ENCODE data around the gene XRCC5.
A peak's percentile ranks its signal among the peaks of the same experiment; 100 is the strongest.

Gene XRCC5

DNA sequence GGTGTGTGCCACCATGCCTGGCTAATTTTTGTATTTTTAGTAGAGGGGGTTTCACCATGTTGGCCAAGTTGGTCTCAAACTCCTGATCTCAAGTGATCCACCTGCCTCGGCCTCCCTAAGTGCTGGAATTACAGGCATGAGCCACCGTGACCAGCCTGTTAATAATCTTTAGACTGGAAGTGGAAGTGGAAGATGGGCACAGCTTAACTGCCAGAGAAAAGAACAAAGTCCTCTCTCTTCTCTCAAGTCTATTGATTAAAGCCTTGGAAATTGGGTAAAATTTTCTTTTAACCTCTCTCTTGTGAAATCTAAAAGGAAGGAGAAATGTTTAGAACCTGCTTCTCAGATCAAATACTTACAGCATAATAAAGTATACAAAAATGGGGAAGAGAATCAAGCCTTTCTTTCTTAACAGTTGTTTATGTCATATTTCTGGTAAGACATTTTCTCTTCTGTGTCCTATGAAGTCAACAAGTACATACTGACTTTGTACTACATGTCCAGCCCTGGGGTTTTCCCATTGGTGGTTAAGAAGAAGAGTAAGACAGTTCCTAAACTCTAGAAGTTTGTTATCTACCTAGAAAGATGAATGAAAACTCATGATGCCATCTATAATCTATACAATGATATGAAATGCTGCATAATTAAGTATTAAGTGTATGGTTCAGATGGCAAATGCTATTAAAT is 22.8 kb upstream of the XRCC5 start:
- no peak for DNase-seq

DNA sequence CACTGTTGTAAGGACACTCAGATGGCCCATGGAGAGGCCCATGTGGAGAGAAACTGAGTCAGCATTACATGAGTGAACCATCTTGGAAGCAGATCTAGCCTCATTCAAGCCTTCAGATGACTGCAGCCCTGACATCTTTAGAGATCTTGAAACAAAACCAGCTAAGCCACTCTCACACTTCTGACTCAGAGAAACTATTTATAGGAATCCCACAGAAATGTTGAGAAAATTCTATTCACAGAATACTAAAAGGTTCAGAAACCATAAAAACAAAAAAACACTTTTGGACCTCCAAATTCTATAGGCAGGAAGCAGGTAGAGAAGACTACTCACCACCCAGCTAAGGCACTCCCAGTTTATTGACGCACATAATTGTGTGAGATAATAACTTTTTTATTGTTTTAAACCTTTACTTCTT is 18.8 kb upstream of the XRCC5 start:
- no peak for DNase-seq

DNA sequence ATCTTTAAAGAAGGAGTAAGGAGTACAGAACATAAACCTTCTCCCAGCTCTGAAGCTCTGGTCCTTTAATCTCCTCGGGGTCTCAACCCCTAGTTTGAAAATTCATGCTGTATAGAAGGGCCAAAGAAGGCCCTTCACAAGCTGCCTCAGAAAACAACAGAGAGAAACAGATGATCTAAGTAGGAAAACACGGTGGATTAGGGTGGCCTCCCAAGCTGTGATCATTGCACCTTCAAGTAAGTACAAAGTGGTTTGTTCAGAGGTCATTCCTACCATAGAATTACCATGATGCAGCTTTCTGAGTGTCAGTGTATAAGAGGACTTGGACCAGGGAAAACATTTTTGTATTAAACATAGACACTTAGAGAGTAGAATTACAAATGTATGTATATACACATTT is 16.5 kb upstream of the XRCC5 start:
- no peak for DNase-seq

DNA sequence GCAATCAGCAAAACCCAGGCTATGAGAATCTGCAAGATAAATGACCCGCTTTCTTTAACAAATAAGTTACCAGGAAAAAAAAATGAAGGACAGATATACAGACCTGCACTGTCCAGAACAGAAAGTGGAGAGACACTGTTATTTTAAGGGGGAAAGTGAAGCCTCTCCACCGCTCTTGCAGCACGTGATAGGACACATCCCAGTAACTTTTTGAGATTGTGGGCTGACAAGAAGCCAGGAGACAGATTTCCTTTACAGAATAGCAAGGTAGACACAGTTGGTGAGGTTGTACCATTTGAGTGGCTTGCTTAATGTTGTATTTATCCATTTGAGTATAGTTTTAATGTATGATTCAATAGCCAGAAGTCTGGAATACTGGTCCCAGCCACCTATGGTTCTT is 14.4 kb upstream of the XRCC5 start:
- no peak for DNase-seq

DNA sequence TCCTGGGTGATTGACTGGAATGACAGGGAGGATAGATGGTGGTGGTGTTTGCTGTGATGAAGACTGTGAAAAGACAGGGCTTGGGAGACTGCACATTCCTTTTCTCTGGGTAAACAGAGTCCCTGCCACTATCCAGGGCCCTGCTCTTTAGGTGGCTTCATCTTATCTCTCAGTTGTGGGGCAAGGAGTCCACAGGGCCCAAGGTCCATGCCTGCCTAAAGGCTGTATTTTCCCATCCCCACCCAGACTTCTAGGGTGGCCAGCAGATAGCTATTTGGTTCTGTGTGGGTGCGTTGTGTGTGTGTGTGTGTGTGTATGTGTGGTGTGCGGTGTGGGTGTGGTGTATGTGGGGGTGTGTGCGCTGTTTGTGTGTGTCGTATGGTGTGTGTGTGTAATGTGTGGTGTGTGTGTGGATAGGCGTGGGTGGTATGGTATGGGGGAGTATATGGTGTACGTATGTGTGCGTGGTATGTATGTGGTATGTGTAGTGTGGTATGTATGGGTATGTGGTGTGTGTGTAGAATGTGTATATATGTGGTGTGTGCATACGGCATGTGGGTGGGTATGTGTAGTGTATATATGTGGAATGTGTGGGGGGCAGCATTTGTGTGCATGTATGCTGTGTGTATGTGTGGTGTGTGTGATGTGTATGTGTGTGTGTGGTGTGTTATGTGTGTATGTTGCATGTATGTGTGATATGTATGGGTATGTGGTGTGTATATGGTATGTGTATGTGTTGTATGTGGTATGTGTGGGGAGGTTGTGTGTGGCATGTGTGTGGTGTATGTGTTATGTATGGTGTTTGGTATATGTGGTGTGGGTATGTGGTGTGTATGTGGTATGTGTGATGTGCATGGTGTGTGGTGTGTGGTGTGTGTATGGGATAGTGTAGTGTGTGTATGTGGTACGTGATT is 10.5 kb upstream of the XRCC5 start:
- no peak for DNase-seq

DNA sequence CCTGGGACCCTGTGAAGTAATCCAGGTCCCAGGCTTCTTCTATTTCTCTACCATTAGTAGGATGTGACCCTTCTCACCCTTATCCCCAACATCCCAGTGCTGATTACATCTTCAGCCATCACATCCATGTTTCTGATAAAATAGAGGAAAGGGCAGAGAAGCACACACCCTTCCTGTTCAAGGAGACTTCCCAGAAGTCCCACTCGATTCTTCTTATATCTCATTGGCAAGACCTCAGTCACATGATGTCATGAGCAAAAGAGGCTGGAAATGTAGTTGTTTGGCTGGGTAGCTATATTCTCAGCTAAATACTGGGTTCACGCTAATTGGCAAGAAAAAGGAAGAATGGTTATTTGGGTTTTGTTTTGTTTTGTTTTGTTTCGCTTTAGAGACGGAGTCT is 8.0 kb upstream of the XRCC5 start:
- no peak for DNase-seq

DNA sequence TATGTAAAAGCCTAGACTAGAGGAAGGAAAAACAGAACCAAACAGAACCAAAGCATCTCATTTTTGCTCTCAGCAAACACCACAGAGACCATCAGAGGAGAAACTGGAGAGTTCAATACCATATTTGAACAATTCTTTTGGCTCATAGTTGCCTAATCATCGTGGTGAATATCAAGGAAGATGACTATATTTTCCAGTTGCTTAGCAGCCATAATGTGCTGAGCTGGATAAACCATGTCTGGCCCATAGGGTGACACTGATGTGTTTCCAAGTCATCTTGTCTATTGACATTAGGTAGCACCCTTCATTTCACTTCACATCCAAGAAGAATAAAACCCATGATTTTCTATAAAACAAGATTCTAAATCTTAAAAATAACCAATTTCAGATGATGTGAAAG is 5.9 kb upstream of the XRCC5 start:
- no peak for DNase-seq

DNA sequence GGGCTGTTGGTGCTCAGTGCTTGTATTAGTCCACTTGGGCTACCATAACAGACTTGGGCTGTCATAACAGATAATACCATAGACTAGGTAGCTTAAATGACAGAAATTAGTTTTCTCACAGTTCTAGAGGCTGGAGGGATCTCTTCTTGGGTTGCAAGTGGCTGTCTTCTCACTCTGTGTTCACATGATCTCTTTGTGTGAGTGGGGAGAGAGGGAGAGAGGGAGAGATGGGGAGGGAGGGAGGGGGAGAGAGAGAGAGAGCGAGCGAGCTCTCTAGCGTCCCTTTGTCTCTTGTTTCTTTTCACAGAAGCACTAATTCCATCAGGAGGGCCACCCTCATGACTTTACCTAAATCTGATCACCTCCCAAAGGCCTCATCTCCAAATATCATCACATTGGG is 4.5 kb upstream of the XRCC5 start:
- no peak for DNase-seq

DNA sequence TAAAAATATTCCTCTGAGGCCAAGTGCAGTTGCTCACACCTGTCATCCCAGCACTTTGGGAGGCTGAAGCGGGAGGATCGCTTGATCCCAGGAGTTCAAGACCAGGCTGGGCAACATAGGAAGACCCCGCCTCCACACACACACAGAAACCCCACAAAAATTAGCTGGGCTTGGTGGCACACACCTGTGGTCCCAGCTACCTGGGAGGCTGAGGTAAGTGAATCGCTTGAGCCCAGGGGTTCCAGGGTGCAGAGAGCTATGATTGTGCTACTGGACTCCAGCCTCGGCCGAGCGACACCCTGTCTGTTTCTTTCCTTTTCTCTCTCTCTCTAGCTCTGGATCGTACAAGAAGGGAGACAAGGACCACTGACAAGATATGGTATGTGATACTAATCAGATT is 1.8 kb upstream of the XRCC5 start:
- no peak for DNase-seq

DNA sequence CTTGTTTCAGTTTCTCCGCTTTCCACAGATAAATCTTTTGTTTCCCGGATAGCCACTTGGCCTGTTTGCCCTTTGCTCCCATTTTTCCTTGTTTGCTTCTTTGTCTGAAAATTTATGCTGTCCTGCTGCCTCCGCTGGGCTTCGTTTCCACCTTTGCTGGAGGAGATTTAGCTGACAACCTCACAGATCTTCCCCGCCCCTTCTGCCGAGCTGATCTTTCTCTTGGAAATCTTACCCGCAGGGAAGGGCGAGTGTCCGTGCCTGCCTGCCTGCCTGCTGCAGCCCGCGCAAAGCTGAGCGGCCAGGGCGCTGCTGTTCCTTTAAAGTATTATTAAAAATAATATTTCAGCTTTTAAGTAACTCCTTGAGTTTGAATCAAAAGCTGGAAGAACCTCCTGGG is 1.4 kb upstream of the XRCC5 start:
- DNase-seq = no peak

DNA sequence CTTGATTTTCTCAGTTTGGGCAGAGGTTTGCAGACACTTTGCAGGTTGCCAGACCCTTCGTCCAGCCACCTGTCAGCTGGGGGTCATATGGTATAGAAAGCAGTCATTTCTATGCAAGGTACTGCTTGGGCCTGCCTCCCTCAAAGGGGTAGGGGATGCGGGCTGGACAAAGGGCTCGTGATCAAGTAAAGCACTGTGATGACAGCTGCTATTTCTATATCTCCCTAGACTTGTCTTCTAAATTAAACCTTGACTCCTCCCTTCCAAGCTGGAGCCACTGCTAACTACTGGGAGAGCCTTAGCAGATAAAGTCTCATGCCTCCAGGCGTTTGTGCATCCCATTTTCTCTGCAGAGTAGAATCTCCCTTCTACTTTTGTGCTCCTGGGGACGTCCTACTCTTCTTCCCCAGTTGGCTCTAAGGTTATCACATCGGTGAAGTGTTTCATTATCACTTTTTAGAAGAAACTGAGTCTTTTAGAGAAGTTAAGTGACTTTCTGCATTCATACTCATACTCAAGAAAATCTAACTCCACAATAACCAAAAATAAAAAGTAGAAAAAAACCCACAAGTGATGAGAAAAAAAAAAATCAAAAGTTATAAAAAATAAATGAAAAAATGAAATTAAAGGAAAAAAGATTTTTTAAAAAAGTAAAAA is 710 bp upstream of the XRCC5 start:
- DNase-seq = no peak

DNA sequence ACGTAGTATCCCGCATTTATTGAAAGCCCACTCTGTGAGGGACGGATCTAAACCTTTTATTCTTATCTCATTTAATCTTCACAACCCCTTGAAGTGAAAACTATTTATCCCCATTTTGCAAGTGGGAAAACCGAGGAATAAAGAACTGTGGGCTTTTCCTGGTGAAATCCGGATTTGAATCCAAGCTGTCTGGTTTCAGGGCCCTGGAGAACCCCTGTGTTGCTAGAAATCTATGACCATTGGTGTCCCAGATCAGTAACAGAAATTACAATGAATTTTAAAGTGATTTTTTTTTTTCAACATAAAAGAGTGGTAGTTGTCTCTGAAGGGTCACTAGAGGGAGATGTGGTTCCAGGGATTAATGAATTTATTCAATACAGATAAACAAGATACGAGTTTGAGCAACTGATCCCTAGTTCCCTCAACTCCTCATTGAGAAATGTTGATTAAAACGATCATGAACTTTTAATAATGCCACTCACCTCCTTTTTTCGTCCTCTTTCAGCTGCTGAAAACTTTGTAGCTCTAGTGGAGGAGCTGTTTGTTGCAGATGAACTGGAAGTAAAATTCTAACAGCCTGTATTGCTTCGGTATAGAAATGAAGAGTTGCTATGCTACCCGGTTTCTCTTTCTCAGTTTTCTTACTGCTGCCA is 940 bp downstream of the XRCC5 start:
- peak; percentile 44 for DNase-seq

DNA sequence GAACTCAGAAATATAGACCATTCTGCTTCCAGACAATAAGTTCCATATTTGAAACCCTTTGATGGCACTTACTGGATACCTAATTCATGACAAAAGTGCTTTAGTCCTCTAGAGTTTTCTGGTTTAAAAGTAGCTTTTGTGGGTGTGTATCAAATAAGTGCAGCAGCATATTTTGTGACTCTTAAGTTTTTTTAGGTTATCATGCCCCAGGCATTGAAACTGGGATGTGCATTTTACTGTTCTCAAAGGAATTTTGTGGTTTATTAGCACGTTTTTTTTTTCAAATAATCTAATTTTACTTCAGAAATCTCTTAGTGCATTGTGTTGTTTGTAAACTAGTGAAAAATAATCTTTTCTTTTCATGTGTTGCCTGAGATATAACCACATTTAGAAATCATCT is 1.5 kb downstream of the XRCC5 start:
- no peak for DNase-seq

DNA sequence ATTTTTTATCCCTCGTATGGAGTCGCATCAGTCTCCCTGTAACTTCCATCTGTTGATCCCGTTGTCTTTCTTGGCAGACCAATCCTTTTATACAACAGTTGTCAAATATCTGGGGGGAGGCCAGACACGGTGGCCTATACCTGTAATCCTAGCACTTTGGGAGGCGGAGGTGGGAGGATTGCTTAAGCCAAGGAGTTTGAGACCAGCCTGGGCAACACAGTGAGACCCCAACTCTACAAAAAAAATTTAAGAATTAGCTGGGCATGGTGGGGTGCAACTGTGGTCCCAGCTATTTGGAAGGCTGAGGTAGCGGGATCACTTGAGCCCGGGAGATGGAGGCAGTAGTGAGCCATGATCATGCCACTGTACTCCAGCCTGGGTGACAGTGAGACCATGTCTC is 2.0 kb downstream of the XRCC5 start:
- DNase-seq = no peak

DNA sequence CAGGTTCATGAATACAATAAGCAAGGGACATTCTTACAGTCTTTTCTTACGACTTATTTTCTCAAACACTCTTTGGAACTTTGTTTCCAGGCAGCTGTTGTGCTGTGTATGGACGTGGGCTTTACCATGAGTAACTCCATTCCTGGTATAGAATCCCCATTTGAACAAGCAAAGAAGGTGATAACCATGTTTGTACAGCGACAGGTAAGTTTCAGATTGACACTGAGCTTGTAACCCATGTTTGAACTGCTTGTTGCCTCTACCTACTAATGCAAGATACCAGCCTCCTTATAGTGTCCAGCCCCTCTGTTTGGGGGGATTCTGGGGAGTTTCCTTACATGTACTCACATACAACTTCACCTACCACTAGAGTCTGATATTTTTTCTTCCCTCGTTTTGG is 3.8 kb downstream of the XRCC5 start:
- DNase-seq = no peak

DNA sequence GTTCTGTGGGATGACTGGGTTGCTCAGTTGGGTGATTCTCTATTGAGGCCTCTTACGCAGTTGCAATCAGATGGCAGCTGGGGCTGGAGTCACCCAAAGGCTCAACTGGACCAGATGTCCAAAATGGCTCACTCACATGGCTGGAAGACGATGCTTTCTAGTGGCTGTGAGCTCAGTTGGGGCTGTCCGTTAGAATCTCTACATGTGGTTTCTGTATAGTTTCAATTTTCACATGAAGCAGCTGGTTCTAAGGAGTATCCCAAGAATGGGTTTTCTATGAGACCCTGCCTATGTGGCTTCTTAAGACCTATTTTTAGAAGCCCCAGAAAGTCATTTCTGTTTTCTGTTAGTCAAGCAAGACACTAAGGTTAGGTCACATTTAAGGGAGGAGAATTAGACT is 4.4 kb downstream of the XRCC5 start:
- DNase-seq = no peak

DNA sequence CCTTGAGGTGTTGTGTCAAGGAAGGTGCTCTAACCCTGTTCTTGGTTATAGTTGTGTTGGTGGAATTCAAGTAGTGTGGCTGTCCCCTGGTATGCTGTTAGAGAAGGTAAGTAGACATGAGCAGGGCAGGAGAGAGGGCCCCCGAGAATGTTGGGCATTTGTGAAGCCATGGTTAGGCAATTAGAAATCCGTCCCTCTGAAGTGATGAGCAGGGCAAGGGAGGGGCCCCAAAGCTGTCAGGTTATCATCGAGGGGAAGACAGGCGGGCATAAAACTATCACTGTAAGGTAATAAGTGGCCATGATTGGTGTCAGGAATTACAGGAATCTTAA is 5.2 kb downstream of the XRCC5 start:
- no peak for DNase-seq

DNA sequence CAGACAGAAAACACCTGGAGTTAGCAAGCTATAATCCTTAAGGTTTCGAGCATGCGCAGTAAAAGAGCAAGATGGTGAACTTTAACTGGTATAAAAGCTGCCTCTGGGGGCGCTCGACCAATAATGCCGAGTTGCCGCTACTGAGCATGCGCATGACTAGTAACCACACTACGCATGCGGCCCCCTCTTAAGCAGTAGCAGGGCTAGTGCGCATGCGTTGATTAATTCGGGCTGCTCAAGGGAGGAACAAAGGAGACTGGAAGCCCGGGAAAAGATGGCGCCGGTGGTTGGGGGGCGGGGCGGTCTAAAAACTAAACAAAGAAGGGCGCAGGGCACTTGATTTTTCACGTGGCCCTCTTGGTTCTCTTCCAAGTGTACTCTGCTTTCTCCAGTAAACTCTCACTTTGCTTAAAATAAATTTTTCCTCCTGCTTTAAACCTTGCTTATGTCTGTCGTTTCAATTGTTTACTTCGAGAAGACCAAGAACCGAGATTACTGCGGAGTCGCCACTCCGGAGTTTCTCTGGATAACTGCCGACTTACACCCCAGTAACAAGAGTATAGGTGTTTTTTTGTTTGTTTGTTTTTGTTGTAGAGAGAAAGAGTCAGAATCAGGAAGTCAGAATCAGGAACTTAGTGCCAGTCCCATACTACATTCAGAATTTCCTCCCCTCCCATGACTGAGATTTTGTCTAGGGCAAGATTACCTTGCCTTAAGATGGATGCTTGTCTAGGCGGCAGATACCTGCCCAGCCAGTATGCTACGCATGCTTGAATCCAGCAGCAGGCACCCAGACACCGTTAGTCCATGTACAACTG is 5.8 kb downstream of the XRCC5 start:
- DNase-seq = peak; percentile 97

DNA sequence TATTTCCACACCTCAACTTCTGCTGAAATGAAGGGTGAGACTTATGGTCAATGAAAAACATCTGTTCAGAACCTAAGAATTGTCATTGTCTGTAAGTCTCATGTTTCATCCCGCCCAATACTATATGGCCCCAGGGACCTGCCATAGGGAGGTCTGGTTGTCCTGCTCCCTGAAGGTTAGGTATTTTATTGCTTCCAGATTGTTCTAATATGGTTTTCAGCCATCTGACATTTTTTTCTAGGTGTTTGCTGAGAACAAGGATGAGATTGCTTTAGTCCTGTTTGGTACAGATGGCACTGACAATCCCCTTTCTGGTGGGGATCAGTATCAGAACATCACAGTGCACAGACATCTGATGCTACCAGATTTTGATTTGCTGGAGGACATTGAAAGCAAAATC is 7.3 kb downstream of the XRCC5 start:
- DNase-seq = no peak

DNA sequence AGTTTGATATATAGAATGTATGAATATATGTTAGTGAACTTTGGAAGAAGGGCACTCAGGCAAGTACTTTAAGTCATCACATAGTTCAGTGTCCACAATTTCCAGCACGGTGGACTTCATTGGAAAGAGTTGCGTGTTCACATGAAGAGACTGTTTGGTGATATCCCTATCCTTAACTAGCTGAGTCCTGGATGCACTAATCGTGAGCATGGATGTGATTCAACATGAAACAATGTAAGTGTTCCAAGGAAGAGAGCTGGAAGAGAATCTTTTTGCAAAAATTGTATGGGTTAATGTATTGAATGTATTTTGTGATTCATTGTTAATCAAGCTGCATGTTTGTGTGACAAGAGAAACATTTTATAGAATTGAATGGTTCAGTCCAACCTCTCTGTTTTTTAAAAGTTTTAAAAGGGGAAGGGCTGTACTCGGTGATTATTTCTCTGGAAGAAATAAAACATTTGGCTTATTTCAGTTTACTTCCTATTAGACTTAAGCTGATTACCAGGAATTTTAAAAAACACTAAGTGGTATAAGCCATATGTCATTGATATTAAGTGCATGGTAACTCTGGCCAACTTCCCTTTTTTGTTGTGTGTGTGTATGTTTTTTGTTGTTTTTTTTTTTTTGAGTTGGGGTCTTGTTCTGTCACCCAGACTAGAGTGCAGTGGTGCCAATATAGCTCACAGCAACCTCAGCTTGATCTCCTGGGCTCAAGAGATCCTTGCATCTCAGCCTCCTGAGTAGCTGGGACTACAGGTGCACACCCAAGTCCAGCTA is 8.6 kb downstream of the XRCC5 start:
- no peak for DNase-seq

DNA sequence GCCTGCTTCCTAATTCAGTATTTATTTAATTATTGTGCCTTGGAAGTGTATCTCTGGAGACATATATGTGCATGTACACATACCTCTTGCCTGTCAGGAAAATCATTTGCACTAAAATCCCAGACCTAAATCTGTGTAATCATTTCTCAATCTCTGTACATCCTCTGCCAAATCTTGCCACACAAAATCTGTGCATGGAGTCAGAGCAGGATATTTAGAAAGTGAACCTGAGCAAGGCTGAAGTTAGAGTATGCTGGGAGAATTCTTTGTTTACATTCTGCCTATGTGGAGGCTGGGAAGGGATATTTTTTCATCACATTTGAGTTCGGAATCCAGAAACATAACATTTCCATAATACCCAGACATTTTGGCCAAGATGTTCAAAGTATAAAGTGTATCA is 9.3 kb downstream of the XRCC5 start:
- no peak for DNase-seq

DNA sequence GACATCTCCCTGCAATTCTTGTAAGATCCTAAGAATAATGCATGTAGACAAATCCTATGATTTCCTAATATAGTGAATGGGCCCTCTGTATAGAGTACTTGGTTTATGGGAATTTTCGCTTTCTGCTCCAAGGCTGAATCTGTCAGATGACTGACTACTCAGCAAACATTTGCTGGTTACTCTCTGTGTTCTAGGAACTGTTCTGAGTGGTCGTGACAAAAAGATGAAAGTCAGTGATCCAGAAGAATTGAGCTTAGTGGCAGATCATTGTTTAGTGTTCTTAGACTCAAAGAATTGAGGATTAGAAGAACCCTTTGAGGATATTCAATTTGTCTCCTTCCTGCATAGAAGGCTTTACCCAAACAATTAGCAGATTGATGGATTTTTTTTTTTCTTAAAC is 10.0 kb downstream of the XRCC5 start:
- no peak for DNase-seq
